22Rv1 (cell line): ENCODE results near the gene COPS8.
A peak's percentile ranks its signal among the peaks of the same experiment; 100 is the strongest.

Experiments
- H3K27ac ChIP-seq: fragments of 450-650 bp; 2 replicates; pipeline ENCODE4 v1.5.1; 2017
- CTCF ChIP-seq: fragments of 450-650 bp; IDR thresholded peaks from 2 replicates; pipeline ENCODE4 v1.5.1; 2017; ENCODE audit warnings: mild to moderate bottlenecking
- ZFX ChIP-seq: fragments of 450-650 bp; IDR thresholded peaks from 2 replicates; pipeline ENCODE4 v1.6.1; 2017; ENCODE audit warnings: antibody characterized with exemption, borderline replicate concordance

Gene COPS8

GRCh38 chr2:237057893-237058300 is 27.8 kb upstream of the COPS8 start:
- H3K27ac ChIP-seq, result no peak overlapping the region
- TF ChIP-seq ZFX (no peak), CTCF (no peak)

GRCh38 chr2:237058423-237058822 is 27.3 kb upstream of the COPS8 start:
- H3K27ac ChIP-seq, result no peak overlapping the region
- TF ChIP-seq CTCF (no peak), ZFX (no peak)

GRCh38 chr2:237059155-237059875 is 26.4 kb upstream of the COPS8 start:
- no peak overlapping the region for H3K27ac ChIP-seq

GRCh38 chr2:237060534-237061312 is 25.0 kb upstream of the COPS8 start:
- TF ChIP-seq ZFX (no peak), CTCF (peak; percentile 73)
- H3K27ac ChIP-seq, result no peak overlapping the region

More at GRCh38 chr2:237059155-237059875, 26.4 kb upstream of the COPS8 start:
- TF ChIP-seq ZFX (no peak), CTCF (no peak)

- no peak overlapping the region for H3K27ac ChIP-seq
- TF ChIP-seq CTCF (no peak), ZFX (no peak)
These were observed 24.3 kb upstream of the COPS8 start for GRCh38 chr2:237061356-237061755.

GRCh38 chr2:237062585-237062984 is 23.1 kb upstream of the COPS8 start:
- no peak overlapping the region for H3K27ac ChIP-seq
- TF ChIP-seq CTCF, result no peak
- no peak for TF ChIP-seq ZFX
